ENCODE measurements around the gene GPHN. TPM values are rescaled to one million over a fixed set of nuclear protein-coding genes. Genes with fewer than 3 reads are reported as not detected.

Gene GPHN
- total and polyA plus RNA-seq, 10 of the 15 experiments (the other 5 are each of a cell fraction or from before 2014, with no cell fraction given): 22.3 to 48.8 (median 33.1) TPM

- TF ChIP-seq ZBTB4 (CRISPR knock-in tag; IDR thresholded peaks at IDR 0.05) (no peak), CREB1 (IDR thresholded peaks at IDR 0.05; ENCODE audit: low read depth) (peak; percentile 78), ZZZ3 (IDR thresholded peaks at IDR 0.05; ENCODE audit: control insufficient read depth, insufficient read length, low read depth) (no peak), STAT3 (IDR thresholded peaks at IDR 0.05; ENCODE audit: low read depth, low read length) (no peak), RAD21 (IDR thresholded peaks at IDR 0.05; ENCODE audit: insufficient read depth, low read depth, low read length) (no peak), RCOR1 (conservative IDR thresholded peaks at IDR 0.05; ENCODE audit: low read depth, low read length) (no peak), FOXK2 (IDR thresholded peaks at IDR 0.05) (no peak), POLR2AphosphoS2 (IDR thresholded peaks at IDR 0.05; ENCODE audit: low read depth, low read length) (peak; percentile 85), PAX8 (IDR thresholded peaks at IDR 0.05) (no peak), ZNF622 (IDR thresholded peaks at IDR 0.05) (no peak), TCF12 (IDR thresholded peaks at IDR 0.05; ENCODE audit: low read depth, low read length) (0 out of 2 replicates have a peak, but pooled peaks have one; percentile 32), RBBP5 (conservative IDR thresholded peaks at IDR 0.05) (peak; percentile 81; the same call in 1 of the 2 replicates), STAT1 (conservative IDR thresholded peaks at IDR 0.05) (no peak; the same call in 1 of the 2 replicates), EED (IDR thresholded peaks at IDR 0.05; ENCODE audit: low read depth) (no peak; the same call in none of the 2 replicates), KLF5 (IDR thresholded peaks at IDR 0.05; ENCODE audit: partially characterized antibody) (peak; percentile 59), IKZF2 (IDR thresholded peaks at IDR 0.05) (peak; percentile 11 to 60; a peak in 3 of 4 replicates), ZNF217 (IDR thresholded peaks at IDR 0.05) (no peak), BCL11A (IDR thresholded peaks at IDR 0.05; ENCODE audit: low read depth, low read length) (no peak; the same call in 1 of the 2 replicates), IKZF1 (conservative IDR thresholded peaks at IDR 0.05) (peak; percentile 76; the same call in 1 of the 2 replicates), HDAC2 (IDR thresholded peaks at IDR 0.05) (no peak; the same call in 1 of the 2 replicates), HDGF (IDR thresholded peaks at IDR 0.05) (peak; percentile 96), FOS (IDR thresholded peaks at IDR 0.05; ENCODE audit: borderline replicate concordance, extremely low read depth, insufficient read length) (no peak), ELK1 (IDR thresholded peaks at IDR 0.05; ENCODE audit: low read depth, low read length) (peak; percentile 65; the same call in 1 of the 2 replicates), NFYA (IDR thresholded peaks at IDR 0.05; ENCODE audit: borderline replicate concordance, low read depth, low read length) (no peak), SUPT20H (IDR thresholded peaks at IDR 0.05; ENCODE audit: borderline replicate concordance, control insufficient read depth, low read depth, low read length) (no peak), NBN (IDR thresholded peaks at IDR 0.05) (no peak; the same call in none of the 2 replicates), NFXL1 (IDR thresholded peaks at IDR 0.05; ENCODE audit: borderline replicate concordance) (no peak), CREM (IDR thresholded peaks at IDR 0.05; ENCODE audit: low read depth) (peak; percentile 86), HDAC6 (IDR thresholded peaks at IDR 0.05; ENCODE audit: unreplicated experiment) (peak; percentile 49)
Observed at GRCh38 chr14:66507722-66508546, at the start of gene GPHN (continued).
